Neutrophil (primary cell): ENCODE data around the gene ZFP82.
A peak's percentile ranks its signal among the peaks of the same experiment; 100 is the strongest.

Experiments
- H3K27ac ChIP-seq: fragments of 200-600 bp; sonication (generic); 2 replicates; pipeline ENCODE4 v1.5.1; 2016; ENCODE audit warnings: mild to moderate bottlenecking, moderate library complexity
- H3K27me3 ChIP-seq: fragments of 200-600 bp; sonication (generic); 2 replicates; pipeline ENCODE4 v1.6.0; 2016; ENCODE audit warnings: mild to moderate bottlenecking
- H3K36me3 ChIP-seq: fragments of 200-600 bp; sonication (generic); 2 replicates; pipeline ENCODE4 v1.5.1; 2017
- H3K4me1 ChIP-seq, 2 experiments: fragments of 200-600 bp in 1 of 2; sonication (generic) in 1 of 2; 1 replicate in 1 of 2; 2 replicates in 1 of 2; pipeline versions ENCODE4 v1.5.1 to v1.6.1; 2013 to 2016; ENCODE audit warnings: low read depth in 1 of 2, low read length in 1 of 2, mild to moderate bottlenecking in 1 of 2, moderate library complexity in 1 of 2; ENCODE audit not compliant: control insufficient read depth in 1 of 2, insufficient read depth in 1 of 2
- H3K4me3 ChIP-seq, 2 experiments: fragments of 200-600 bp in 1 of 2; sonication (generic) in 1 of 2; 1 replicate in 1 of 2; 2 replicates in 1 of 2; pipeline ENCODE4 v1.5.1; 2013 to 2016; ENCODE audit warnings: low read depth in 1 of 2, low read length in 1 of 2, mild to moderate bottlenecking in 1 of 2, moderate library complexity in 1 of 2
- H3K9me3 ChIP-seq: fragments of 200-600 bp; sonication (generic); 2 replicates; pipeline ENCODE4 v1.5.1; 2016
- TF ChIP-seq, protein P1 (sequence below): fragments of 200-600 bp; sonication (generic); IDR thresholded peaks from 2 replicates; pipeline ENCODE4 v1.5.1; 2016; ENCODE audit warnings: antibody characterized with exemption

The ZFP82 gene

DNA sequence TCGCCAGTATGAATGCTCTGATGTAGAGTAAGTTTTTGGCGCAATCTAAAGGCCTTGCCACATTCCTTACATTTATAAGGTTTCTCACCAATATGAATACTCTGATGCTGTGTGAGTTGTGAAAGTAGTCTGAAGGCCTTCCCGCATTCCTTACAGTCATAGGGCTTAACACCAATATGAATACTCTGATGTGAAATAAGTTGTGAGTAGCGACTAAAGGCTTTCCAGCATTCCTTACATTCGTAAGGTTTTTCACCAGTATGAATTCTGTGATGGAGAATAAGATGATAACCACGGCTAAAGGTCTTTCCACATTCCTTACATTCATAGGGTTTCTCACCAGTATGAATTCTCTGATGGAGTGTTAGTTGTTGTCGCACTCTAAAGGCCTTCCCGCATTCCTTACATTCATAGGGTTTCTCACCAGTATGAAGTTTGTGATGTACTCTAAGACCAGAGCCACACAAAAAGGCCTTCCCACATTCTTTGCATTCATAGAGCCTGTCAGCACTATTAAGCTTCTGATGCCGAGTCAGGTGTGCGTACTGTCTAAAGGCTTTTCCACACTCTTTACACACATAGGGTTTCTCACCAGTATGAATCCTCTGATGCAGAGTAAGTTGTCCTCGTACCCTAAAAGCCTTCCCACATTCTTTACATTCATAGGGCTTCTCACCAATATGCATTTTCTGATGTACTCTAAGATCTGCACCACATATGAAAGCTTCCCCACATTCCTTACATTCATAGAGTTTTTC lies 25.3 kb downstream of the ZFP82 start:
- H3K4me1 ChIP-seq = no peaks in the 10 kb centered on the region
- H3K36me3 ChIP-seq = no peaks in the 10 kb centered on the region
- H3K27me3 ChIP-seq = no peaks in the 10 kb centered on the region
- no peak overlapping the region for H3K4me3 ChIP-seq
- peaks cover 35% of the 10 kb centered on the region for H3K9me3 ChIP-seq
- H3K27ac ChIP-seq = no peak overlapping the region
- TF ChIP-seq, protein P1, sequence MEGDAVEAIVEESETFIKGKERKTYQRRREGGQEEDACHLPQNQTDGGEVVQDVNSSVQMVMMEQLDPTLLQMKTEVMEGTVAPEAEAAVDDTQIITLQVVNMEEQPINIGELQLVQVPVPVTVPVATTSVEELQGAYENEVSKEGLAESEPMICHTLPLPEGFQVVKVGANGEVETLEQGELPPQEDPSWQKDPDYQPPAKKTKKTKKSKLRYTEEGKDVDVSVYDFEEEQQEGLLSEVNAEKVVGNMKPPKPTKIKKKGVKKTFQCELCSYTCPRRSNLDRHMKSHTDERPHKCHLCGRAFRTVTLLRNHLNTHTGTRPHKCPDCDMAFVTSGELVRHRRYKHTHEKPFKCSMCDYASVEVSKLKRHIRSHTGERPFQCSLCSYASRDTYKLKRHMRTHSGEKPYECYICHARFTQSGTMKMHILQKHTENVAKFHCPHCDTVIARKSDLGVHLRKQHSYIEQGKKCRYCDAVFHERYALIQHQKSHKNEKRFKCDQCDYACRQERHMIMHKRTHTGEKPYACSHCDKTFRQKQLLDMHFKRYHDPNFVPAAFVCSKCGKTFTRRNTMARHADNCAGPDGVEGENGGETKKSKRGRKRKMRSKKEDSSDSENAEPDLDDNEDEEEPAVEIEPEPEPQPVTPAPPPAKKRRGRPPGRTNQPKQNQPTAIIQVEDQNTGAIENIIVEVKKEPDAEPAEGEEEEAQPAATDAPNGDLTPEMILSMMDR = no peak

DNA sequence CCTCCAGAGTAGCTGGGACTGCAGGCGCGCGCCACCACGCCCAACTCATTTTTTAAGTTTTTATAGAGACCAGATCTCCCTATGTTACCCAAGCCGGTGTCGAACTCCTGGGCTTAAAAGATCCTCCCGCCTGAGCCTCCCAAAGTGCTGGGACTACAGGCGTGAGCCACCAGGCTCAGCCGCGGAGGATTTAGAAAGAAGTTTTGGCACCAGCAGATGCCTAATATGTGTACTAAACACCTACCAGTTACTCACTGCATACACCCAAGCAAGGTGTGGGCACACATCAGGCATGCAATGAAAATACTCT lies 39.0 kb downstream of the ZFP82 start:
- TF ChIP-seq, protein P1 = no peak
- Histone ChIP-seq H3K4me3 (peak overlapping the region; percentile 66 to 74), H3K36me3 (no peaks in the 10 kb centered on the region), H3K27ac (no peak overlapping the region), H3K27me3 (no peaks in the 10 kb centered on the region), H3K9me3 (no peaks in the 10 kb centered on the region), H3K4me1 (peaks cover 7 to 11% of the 10 kb centered on the region in 2 experiments)

DNA sequence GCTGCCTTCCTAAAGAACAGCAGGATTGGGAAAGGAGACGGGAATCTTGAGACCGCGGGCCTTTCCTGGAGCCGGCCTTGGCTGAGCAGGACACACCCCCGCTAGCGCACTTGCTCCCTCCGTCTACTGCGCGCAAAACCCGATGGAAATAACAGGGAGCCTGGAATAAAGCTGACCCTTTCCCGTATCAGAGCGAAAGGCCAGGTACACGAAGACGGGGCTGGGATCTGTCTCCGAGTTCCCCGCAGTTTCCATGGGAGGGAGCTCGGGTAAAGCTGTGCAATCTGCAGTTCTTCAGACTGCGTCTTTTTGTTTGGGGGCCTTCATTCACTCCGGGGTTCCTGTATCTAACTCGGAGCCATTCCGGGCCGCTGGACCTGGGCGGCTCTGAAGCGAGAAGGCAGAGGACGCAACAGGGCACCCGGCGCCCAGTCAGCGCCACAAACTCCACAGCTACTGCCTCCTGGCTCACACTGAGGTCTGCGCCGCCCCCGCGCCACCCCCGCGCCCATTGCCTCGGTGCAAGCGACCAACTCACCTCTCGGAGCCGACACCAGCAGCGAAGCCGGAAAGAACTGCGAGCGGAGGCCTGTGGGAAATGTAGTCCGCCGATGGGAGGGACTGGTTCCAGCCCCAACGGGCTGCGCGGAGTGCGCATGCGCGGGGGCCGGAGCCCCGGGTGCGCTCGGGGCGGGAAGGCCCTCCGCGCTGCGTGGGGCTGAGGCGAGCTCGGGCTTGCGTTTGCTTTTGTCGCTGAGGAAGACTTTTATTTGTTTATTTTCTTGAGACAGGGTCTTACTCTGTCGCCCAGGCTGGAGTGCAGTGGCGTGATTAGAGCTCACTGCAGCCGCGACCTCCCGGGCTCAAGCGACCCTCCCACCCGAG lies 39.6 kb downstream of the ZFP82 start, which contains the start of gene ZFP14:
Gene ZFP14 (minus strand): TSS at position 577 of the 885 bp plus-strand sequence. CDS start 11,309 bp downstream, outside the sequence.
- H3K4me3 ChIP-seq = peak within 1 kb of the TSS; percentile 66 to 74
- peaks cover 7 to 11% of the 10 kb centered on the region in 2 experiments for H3K4me1 ChIP-seq
- H3K36me3 ChIP-seq = no peaks in the 10 kb centered on the region
- H3K27me3 ChIP-seq = no peaks in the 10 kb centered on the region
- H3K27ac ChIP-seq = peak within 1 kb of the TSS; percentile 18
- TF ChIP-seq, protein P1 = no peak
- no peaks in the 10 kb centered on the region for H3K9me3 ChIP-seq

DNA sequence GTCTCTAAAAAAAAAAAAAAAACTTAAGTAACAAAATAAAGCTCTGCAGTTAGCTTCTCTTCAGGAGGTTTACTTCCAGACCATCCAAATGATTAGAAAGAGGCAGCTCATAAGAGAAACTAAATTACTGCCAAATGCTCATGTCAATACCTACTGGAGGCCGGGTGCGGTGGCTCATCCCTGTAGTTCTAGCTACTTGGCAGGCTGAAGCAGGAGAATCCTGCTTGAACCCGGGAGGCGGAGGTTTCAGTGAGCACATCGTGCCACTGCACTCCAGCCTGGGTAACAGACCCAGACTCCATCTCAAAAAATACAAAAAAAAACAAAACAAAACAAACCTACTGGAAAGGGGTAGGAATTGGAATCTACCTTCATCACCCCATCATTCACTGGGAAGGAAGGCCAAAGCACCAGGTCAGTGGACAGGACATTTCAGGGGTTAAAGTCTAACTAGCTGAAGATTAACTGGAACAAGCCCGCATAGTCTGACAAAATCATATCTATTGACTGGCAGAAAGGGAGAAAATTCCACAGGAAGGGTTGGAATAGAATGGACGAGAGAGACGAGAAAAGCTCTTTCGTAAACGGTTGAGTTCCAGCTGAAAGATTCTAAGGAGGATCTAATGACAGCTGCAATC lies 40.8 kb downstream of the ZFP82 start:
- Histone ChIP-seq H3K9me3 (no peaks in the 10 kb centered on the region), H3K27ac (no peak overlapping the region), H3K4me3 (no peak overlapping the region)

DNA sequence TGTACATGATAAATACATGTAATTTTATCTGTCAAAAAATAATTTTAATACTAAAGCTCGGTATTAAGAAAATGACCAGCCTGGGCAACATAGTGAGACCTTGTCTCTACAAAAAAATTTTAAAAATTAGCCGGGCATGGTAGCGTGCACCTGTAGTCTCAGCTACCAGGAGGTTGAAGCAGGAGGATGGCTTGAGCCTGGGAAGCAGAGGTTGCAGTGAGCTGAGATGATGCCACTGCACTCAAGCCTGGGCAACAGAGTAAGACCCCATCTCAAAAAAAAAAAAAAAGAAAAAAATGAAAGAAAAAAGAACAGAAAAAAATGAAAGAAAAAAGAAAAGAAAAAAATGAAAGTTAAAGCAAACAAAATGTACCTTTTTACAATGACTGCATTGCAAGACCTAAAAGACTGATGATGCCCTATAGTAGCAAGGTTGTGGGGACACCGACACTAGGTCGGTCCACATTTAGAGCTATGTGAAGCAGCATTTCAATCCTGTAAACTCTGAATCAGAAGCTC lies 44.7 kb downstream of the ZFP82 start:
- Histone ChIP-seq H3K4me1 (peaks cover 7 to 9% of the 10 kb centered on the region in 2 experiments), H3K9me3 (peaks cover 15% of the 10 kb centered on the region), H3K36me3 (no peaks in the 10 kb centered on the region), H3K27me3 (no peaks in the 10 kb centered on the region), H3K27ac (no peak overlapping the region), H3K4me3 (no peak overlapping the region)
- TF ChIP-seq, protein P1 = no peak

More for the DNA sequence above, 40.8 kb downstream of the ZFP82 start:
- TF ChIP-seq, protein P1 = no peak
- Histone ChIP-seq H3K4me1 (peaks cover 7 to 11% of the 10 kb centered on the region in 2 experiments), H3K36me3 (no peaks in the 10 kb centered on the region), H3K27me3 (no peaks in the 10 kb centered on the region)
